Astrocyte (in vitro differentiated cells and primary cell): ENCODE data around the gene ITFG2. TPM values are rescaled to one million over a fixed set of nuclear protein-coding genes. Genes with fewer than 3 reads are reported as not detected.
A peak's percentile ranks its signal among the peaks of the same experiment; 100 is the strongest.

ENCODE experiments used
- DNase-seq: peaks from one replicate; pipeline ENCODE4 v3.0.0-alpha.2; 2010; ENCODE audit warnings: low read depth
- FAIRE-seq: peaks from 2 replicates; lab custom pipeline; 2011; peaks lifted over from hg19 to GRCh38; lab: Jason Lieb, UNC
- H2AFZ ChIP-seq: 2 replicates; pipeline ENCODE4 v1.6.0; 2012; ENCODE audit warnings: low read depth, low read length, inconsistent platforms
- H3K27ac ChIP-seq: 2 replicates; pipeline ENCODE4 v1.5.1; 2011; ENCODE audit warnings: low read depth, low read length, inconsistent platforms
- H3K27me3 ChIP-seq: 2 replicates; pipeline ENCODE4 v1.6.0; 2011; ENCODE audit warnings: low read length, inconsistent platforms; ENCODE audit not compliant: insufficient read depth
- H3K36me3 ChIP-seq: 2 replicates; pipeline ENCODE4 v1.5.1; 2011; ENCODE audit warnings: low read length, inconsistent platforms; ENCODE audit not compliant: insufficient read depth
- H3K4me1 ChIP-seq: 2 replicates; pipeline ENCODE4 v1.5.1; 2011; ENCODE audit warnings: low read length, inconsistent platforms; ENCODE audit not compliant: insufficient read depth
- H3K4me2 ChIP-seq: 2 replicates; pipeline ENCODE4 v1.6.0; 2012; ENCODE audit warnings: low read length, inconsistent platforms
- H3K4me3 ChIP-seq: 2 replicates; pipeline ENCODE4 v1.5.1; 2011; ENCODE audit warnings: low read depth, mild to moderate bottlenecking, low read length, inconsistent platforms; ENCODE audit not compliant: insufficient read depth
- H3K79me2 ChIP-seq: 2 replicates; pipeline ENCODE4 v1.6.0; 2012; ENCODE audit warnings: mild to moderate bottlenecking, low read length, inconsistent platforms; ENCODE audit not compliant: insufficient read depth
- H3K9ac ChIP-seq: 2 replicates; pipeline ENCODE4 v1.6.0; 2012; ENCODE audit warnings: mild to moderate bottlenecking, low read length, inconsistent platforms
- H3K9me3 ChIP-seq: 2 replicates; pipeline ENCODE4 v1.5.1; 2012; ENCODE audit warnings: low read depth, mild to moderate bottlenecking, low read length, inconsistent platforms; ENCODE audit not compliant: insufficient read depth
- H4K20me1 ChIP-seq: 2 replicates; pipeline ENCODE4 v1.6.0; 2012; ENCODE audit warnings: low read length, inconsistent platforms; ENCODE audit not compliant: insufficient read depth
- H3K27ac Mint-ChIP-seq: one replicate; pipeline ENCODE4 v1.8.0; 2021; ENCODE audit warnings: mild to moderate bottlenecking, mixed read lengths; ENCODE audit not compliant: unreplicated experiment
- H3K27me3 Mint-ChIP-seq: one replicate; pipeline ENCODE4 v1.8.0; 2021; ENCODE audit warnings: low read depth, mixed read lengths; ENCODE audit not compliant: unreplicated experiment
- H3K36me3 Mint-ChIP-seq: one replicate; pipeline ENCODE4 v1.8.0; 2021; ENCODE audit warnings: low read depth, mixed read lengths; ENCODE audit not compliant: unreplicated experiment
- H3K4me1 Mint-ChIP-seq: one replicate; pipeline ENCODE4 v1.8.0; 2021; ENCODE audit warnings: low read depth, mixed read lengths; ENCODE audit not compliant: unreplicated experiment
- H3K4me3 Mint-ChIP-seq: one replicate; pipeline ENCODE4 v1.8.0; 2021; ENCODE audit warnings: mild to moderate bottlenecking, moderate library complexity, mixed read lengths; ENCODE audit not compliant: unreplicated experiment
- H3K9me3 Mint-ChIP-seq: one replicate; pipeline ENCODE4 v1.8.0; 2021; ENCODE audit warnings: mild to moderate bottlenecking, mixed read lengths; ENCODE audit not compliant: unreplicated experiment
- EZH2 ChIP-seq: IDR thresholded peaks from 2 replicates; pipeline ENCODE4 v1.6.1; 2012; ENCODE audit warnings: mild to moderate bottlenecking, low read length, inconsistent platforms; ENCODE audit not compliant: insufficient read depth
- total RNA-seq: library from RNA; stranded (reverse); gene quantifications from 2 replicates; pipeline ENCODE4 v1.2.1, GENCODE V29; 2021
- TF ChIP-seq, protein P1 (sequence below): IDR thresholded peaks from 2 replicates; pipeline ENCODE4 v1.5.1; 2011; ENCODE audit warnings: low read depth, mild to moderate bottlenecking, inconsistent platforms, low read length, moderate library complexity; ENCODE audit not compliant: insufficient read depth

The ITFG2 gene
- total RNA-seq, 1 donor from 2014 or later, result 20.2 TPM

DNA sequence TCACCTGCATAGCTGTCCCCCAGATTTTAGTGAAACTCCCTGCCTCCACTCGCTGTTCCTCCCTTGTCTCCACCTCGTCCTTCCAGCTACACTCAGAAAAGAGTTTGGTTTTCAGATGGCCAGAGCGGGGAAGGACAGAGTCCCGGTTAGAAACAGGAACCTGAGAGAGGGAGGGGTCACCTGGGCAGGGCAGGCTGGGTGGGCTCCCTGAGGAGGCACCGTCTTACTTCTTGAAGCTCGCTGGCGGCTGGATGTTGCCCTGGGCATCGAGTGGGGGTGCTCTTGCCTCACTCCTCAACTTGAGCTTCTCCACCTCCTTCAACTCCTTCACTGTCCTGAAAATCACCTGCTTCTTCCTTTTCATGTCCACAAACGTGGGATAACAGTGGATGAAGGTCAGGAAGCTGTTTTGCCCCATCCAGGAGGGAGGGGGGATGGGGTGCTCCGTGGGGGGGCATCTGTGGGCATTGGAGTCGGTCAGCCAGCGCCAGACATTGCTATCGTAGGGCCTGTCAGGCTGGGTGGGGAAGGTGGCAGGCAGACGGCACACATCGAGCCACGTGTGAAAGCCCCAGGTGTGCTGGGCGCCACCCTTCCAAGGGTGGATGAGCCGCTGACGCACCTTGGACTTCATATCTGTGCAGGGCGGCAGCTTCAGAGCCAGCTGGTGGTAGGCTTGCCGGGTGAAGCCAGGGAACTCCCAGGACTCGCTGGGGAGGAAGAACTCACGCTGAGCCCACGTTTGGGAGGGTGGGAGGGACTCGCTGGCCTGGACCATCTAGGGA lies 42.4 kb downstream of the ITFG2 start:
- Histone ChIP-seq H3K4me1 (peaks cover 3% of the 10 kb centered on the region), H3K36me3 (peaks cover 6% of the 10 kb centered on the region), H3K9ac (no peak overlapping the region), H3K9me3 (no peaks in the 10 kb centered on the region), H3K4me2 (no peak overlapping the region), H4K20me1 (no peaks in the 10 kb centered on the region), H3K27ac (no peak overlapping the region), H3K4me3 (no peak overlapping the region), H3K27me3 (no peaks in the 10 kb centered on the region), H3K79me2 (no peaks in the 10 kb centered on the region), H2AFZ (no peak overlapping the region)
- Mint-ChIP-seq H3K4me3 (no peak overlapping the region), H3K27me3 (peaks cover 2% of the 10 kb centered on the region), H3K4me1 (peaks cover 4% of the 10 kb centered on the region), H3K27ac (no peak overlapping the region), H3K9me3 (no peaks in the 10 kb centered on the region), H3K36me3 (peaks cover 4% of the 10 kb centered on the region)
- DNase-seq (no peak), FAIRE-seq (no peak)
- TF ChIP-seq, protein P1, sequence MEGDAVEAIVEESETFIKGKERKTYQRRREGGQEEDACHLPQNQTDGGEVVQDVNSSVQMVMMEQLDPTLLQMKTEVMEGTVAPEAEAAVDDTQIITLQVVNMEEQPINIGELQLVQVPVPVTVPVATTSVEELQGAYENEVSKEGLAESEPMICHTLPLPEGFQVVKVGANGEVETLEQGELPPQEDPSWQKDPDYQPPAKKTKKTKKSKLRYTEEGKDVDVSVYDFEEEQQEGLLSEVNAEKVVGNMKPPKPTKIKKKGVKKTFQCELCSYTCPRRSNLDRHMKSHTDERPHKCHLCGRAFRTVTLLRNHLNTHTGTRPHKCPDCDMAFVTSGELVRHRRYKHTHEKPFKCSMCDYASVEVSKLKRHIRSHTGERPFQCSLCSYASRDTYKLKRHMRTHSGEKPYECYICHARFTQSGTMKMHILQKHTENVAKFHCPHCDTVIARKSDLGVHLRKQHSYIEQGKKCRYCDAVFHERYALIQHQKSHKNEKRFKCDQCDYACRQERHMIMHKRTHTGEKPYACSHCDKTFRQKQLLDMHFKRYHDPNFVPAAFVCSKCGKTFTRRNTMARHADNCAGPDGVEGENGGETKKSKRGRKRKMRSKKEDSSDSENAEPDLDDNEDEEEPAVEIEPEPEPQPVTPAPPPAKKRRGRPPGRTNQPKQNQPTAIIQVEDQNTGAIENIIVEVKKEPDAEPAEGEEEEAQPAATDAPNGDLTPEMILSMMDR, result no peak
- no peak for TF ChIP-seq EZH2

DNA sequence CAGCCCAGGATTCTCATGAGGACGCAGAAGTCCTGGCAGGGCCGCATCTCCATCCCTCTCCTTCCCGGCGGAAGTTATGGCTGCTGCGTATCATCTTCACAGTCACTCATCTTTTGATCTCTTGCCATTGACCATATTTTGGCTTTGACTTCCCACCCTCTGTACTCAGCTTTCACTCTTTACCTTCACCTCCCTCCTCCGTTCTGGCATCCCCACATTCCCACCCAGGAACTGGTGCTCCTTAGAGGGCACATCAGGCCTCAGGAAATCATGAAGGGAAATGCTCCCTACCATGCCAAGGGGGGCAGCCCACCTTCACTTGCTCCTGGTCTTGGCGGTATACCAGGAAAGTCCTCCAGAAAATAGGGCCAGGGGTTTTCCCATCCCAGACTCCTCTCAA lies 43.1 kb downstream of the ITFG2 start:
- FAIRE-seq (no peak), DNase-seq (no peak)
- no peak overlapping the region for H3K27ac ChIP-seq
- no peak overlapping the region for H3K9ac ChIP-seq
- Mint-ChIP-seq H3K36me3 (peaks cover 4% of the 10 kb centered on the region), H3K4me1 (peaks cover 2% of the 10 kb centered on the region), H3K27me3 (peaks cover 2% of the 10 kb centered on the region), H3K9me3 (no peaks in the 10 kb centered on the region), H3K4me3 (no peak overlapping the region), H3K27ac (no peak overlapping the region)
- H3K9me3 ChIP-seq, result no peaks in the 10 kb centered on the region
- H3K4me1 ChIP-seq, result no peaks in the 10 kb centered on the region
- peaks cover 6% of the 10 kb centered on the region for H3K36me3 ChIP-seq
- H2AFZ ChIP-seq, result no peak overlapping the region
- TF ChIP-seq EZH2, result no peak
- TF ChIP-seq, protein P1, result no peak
- no peaks in the 10 kb centered on the region for H3K79me2 ChIP-seq
- no peaks in the 10 kb centered on the region for H3K27me3 ChIP-seq
- no peaks in the 10 kb centered on the region for H4K20me1 ChIP-seq
- no peak overlapping the region for H3K4me2 ChIP-seq
- no peak overlapping the region for H3K4me3 ChIP-seq

DNA sequence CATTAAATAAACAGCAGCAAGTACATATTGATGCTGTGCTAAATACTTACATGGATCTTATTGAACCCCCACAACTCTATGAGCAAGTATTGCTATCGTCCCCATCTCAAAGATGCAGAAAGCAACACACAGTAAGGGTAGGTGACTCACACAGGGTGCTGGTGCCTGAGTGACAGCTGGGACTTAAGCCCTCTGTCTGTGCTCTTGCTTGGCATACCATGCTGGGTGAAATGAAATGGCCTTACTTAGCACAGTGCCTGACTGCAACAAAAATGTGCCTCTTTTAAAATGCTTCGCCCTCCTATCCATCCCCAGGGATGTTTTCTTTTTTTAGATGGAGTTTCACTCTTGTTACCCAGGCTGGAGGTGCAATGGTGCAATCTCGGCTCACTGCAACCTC lies 43.6 kb downstream of the ITFG2 start:
- H3K4me2 ChIP-seq, result no peak overlapping the region
- H3K27me3 ChIP-seq, result no peaks in the 10 kb centered on the region
- Mint-ChIP-seq H3K36me3 (peaks cover 4% of the 10 kb centered on the region), H3K27me3 (peaks cover 2% of the 10 kb centered on the region), H3K4me1 (peaks cover 2% of the 10 kb centered on the region), H3K27ac (peak overlapping the region; percentile 42), H3K9me3 (no peaks in the 10 kb centered on the region), H3K4me3 (no peak overlapping the region)
- no peak overlapping the region for H2AFZ ChIP-seq
- H3K9ac ChIP-seq, result no peak overlapping the region
- H3K79me2 ChIP-seq, result no peaks in the 10 kb centered on the region
- no peak overlapping the region for H3K4me3 ChIP-seq
- no peak for FAIRE-seq
- H4K20me1 ChIP-seq, result no peaks in the 10 kb centered on the region
- H3K4me1 ChIP-seq, result no peaks in the 10 kb centered on the region
- peaks cover 6% of the 10 kb centered on the region for H3K36me3 ChIP-seq
- DNase-seq, result no peak
- H3K9me3 ChIP-seq, result no peaks in the 10 kb centered on the region
- no peak overlapping the region for H3K27ac ChIP-seq
- TF ChIP-seq, protein P1, result no peak
- no peak for TF ChIP-seq EZH2
